Pulmonary artery endothelial cell (primary cell): ENCODE data around the gene ADAM8. TPM values are rescaled to one million over a fixed set of nuclear protein-coding genes. Genes with fewer than 3 reads are reported as not detected.

Experiments
- DNase-seq: peaks from one replicate; pipeline ENCODE4 v3.0.0-alpha.2; 2011; ENCODE audit warnings: low read depth, low spot score
- total RNA-seq: library from RNA; depleted of rRNA; stranded (reverse); fragments of >200 nt; gene quantifications from 2 replicates; pipeline ENCODE4 v1.2.3, GENCODE V29; 2014

ADAM8 gene
- total RNA-seq, 1 donor from 2014 or later, result 0.33 TPM

- no peak for DNase-seq
Observed at GRCh38 chr10:133213641-133214467, 62.8 kb downstream of the ADAM8 start.

DNA sequence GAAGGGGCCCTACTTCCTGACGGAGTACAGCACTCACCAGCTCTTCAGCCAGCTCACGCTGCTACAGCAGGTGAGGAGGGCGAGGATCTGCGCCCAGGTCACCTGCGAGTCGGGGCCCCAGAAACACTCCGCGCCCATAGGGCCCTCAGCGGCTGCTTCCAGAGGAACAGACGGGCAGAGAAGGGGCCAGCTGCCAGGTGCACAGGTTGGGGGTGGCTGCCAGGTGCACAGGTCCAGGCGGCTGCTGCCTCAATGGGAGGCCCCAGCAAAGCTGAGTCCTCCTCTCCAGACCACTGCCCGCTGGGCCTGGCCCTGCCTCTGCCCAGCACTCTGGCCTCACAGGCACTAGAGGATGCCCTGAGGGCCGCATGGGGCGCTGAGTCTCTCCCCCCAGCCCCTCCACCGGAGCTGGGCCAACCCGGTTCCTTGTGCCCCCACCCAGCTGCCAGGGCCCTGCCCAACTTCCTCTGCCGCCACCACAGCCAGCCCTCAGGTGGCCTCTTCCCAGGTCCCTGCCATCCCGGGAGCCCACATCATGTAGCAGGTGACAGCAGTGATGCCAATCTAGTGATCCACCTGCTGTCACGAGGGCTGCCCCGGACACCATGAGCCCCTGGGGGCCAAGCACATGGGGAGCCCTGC, 63.7 kb downstream of the ADAM8 start:
- no peak for DNase-seq

Other genes starting within 250 kb of the ADAM8 start
- gene ADGRA1, start 188.9 kb downstream of the ADAM8 start, total RNA-seq, result not detected in 2 replicates
- gene KNDC1, start 116.6 kb downstream of the ADAM8 start, total RNA-seq, result not detected in 2 replicates
- not detected in 2 replicates for gene UTF1, start 46.7 kb downstream of the ADAM8 start, total RNA-seq
- gene VENTX, start 39.0 kb downstream of the ADAM8 start, total RNA-seq, result not detected in 2 replicates
- 59.4 and 60.9 TPM in 2 replicates for gene TUBGCP2, start 32.0 kb upstream of the ADAM8 start, total RNA-seq
- 27.4 and 40.4 TPM in 2 replicates for gene ZNF511, start 32.0 kb upstream of the ADAM8 start, total RNA-seq
- gene CALY, start 60.0 kb upstream of the ADAM8 start, total RNA-seq, result not detected in 2 replicates
- not detected in 2 replicates for gene PRAP1, start 70.5 kb upstream of the ADAM8 start, total RNA-seq
- 9.3 and 32.9 TPM in 2 replicates for gene FUOM, start 81.2 kb upstream of the ADAM8 start, total RNA-seq
- 60.3 and 63.4 TPM in 2 replicates for gene ECHS1, start 96.5 kb upstream of the ADAM8 start, total RNA-seq
- 5.8 and 8.8 TPM in 2 replicates for gene PAOX, start 102.4 kb upstream of the ADAM8 start, total RNA-seq
- gene MTG1, start 117.3 kb upstream of the ADAM8 start, total RNA-seq, result 46.0 and 56.7 TPM in 2 replicates
- gene SPRN, start 147.8 kb upstream of the ADAM8 start, total RNA-seq, result not detected in 2 replicates
- gene SCART1, start 177.1 kb upstream of the ADAM8 start, total RNA-seq, result 0.25 and 0.73 TPM in 2 replicates